NB4 (cell line): ENCODE data around the gene ERFE.

Experiments used
- DNase-seq: peaks from one replicate; pipeline ENCODE4 v3.0.0; 2010; ENCODE audit warnings: low read depth
- H3K4me3 ChIP-seq: one replicate; pipeline ENCODE4 v1.5.1; 2011; ENCODE audit warnings: mild to moderate bottlenecking, low read depth, low read length, moderate library complexity
- MYC ChIP-seq: IDR thresholded peaks from 2 replicates; pipeline ENCODE4 v1.6.1; 2011; ENCODE audit warnings: low read depth, low read length
- POLR2A ChIP-seq: IDR thresholded peaks from 2 replicates; pipeline ENCODE4 v1.6.1; 2011; ENCODE audit warnings: mild to moderate bottlenecking; ENCODE audit not compliant: insufficient read length; ENCODE audit errors: extremely low read depth
- TF ChIP-seq, protein P1 (sequence below): IDR thresholded peaks from one replicate; pipeline ENCODE4 v1.5.1; 2012; ENCODE audit warnings: low read depth, low read length
- TF ChIP-seq, protein P2 (sequence below): IDR thresholded peaks from 2 replicates; pipeline ENCODE4 v1.6.1; 2011; ENCODE audit warnings: low read depth, low read length

The ERFE gene

DNA sequence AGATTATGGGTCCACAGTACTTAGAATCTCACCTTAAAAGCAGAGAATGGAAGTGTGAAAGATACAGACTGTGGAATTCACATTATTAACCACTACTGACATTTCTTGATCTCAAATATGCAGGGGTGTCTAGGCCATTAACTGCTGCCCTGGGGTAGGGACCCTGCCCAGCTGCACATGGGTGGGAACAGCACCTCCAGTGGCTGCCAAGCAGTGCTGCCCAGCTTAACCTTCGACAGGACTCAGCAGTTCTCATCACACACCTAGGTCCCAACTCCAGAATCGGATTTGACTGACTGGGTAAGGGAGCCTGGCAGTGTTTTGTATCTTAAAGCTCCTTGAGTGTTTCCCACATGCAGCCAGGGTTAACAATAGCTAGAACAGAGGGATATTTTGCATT lies 14.9 kb downstream of the ERFE start:
- H3K4me3 ChIP-seq = no peak overlapping the region
- no peak for TF ChIP-seq MYC
- TF ChIP-seq, protein P1, sequence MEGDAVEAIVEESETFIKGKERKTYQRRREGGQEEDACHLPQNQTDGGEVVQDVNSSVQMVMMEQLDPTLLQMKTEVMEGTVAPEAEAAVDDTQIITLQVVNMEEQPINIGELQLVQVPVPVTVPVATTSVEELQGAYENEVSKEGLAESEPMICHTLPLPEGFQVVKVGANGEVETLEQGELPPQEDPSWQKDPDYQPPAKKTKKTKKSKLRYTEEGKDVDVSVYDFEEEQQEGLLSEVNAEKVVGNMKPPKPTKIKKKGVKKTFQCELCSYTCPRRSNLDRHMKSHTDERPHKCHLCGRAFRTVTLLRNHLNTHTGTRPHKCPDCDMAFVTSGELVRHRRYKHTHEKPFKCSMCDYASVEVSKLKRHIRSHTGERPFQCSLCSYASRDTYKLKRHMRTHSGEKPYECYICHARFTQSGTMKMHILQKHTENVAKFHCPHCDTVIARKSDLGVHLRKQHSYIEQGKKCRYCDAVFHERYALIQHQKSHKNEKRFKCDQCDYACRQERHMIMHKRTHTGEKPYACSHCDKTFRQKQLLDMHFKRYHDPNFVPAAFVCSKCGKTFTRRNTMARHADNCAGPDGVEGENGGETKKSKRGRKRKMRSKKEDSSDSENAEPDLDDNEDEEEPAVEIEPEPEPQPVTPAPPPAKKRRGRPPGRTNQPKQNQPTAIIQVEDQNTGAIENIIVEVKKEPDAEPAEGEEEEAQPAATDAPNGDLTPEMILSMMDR = peak; percentile 28
- DNase-seq = no peak

DNA sequence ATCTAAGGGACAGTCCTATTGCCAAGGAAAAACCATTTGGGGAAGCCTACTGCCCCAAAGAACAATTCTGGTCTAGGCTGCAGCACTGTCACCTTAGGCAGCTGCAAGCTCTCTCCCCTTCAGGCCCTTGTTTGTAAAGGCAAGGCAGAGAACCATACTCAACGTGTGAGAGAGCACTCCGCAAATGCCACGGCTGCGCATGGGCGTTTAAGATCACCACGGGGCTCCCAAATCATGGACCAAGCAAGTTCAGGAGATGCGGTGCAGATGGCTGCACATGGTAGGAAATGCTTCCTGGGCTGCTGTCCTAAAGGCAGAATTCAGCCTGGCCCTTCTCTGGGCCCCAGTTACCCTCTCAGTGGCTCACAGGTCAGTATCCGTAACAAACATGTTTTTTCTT lies 15.5 kb downstream of the ERFE start:
- DNase-seq = no peak
- TF ChIP-seq, protein P2, sequence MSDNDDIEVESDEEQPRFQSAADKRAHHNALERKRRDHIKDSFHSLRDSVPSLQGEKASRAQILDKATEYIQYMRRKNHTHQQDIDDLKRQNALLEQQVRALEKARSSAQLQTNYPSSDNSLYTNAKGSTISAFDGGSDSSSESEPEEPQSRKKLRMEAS = no peak
- TF ChIP-seq MYC = no peak
- TF ChIP-seq POLR2A = no peak
- TF ChIP-seq, protein P1 = no peak
- H3K4me3 ChIP-seq = no peak overlapping the region

DNA sequence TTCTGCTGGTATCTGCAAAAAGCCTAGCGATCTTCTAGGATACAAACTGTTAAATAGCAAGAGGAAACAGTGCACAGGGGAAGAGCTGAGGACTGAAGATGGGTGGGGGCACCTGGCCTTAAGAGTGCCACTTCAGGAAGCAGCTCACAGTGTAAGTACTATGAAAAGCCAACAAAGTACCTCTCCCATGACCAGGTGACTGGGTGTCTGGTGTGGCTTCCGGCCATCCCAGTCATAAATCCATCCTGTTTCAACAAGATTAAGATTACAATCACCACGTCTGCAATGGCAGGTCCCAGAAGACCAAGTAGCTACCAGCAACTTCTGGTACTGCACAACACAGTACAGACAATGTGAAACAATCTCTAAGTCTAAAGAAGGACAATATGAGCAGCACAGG lies 15.9 kb downstream of the ERFE start:
- TF ChIP-seq POLR2A (no peak), MYC (no peak)
- TF ChIP-seq, protein P1 = no peak
- TF ChIP-seq, protein P2 = no peak
- H3K4me3 ChIP-seq = no peak overlapping the region
- DNase-seq = no peak

DNA sequence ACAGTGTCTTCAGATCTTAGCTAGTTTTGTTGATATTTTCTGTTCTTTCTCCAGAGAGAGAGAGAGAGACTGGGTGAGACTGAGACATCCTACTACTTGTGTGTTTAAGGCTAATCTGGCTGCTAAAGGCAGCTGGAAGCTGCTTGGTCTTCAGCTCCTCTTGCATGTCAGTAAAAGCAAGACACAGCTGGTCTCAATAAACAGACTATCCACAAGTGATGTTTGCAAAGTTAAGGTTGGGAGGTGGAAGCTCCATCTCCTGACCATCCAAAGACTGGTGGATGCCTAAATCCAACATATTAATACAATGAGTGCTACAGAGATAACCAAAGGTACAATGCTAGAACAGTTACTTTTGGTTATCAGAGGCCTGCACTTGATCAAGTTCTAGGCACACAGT lies 17.8 kb downstream of the ERFE start:
- TF ChIP-seq, protein P1 = no peak
- TF ChIP-seq POLR2A (no peak), MYC (no peak)
- TF ChIP-seq, protein P2 = no peak
- no peak overlapping the region for H3K4me3 ChIP-seq
- no peak for DNase-seq

DNA sequence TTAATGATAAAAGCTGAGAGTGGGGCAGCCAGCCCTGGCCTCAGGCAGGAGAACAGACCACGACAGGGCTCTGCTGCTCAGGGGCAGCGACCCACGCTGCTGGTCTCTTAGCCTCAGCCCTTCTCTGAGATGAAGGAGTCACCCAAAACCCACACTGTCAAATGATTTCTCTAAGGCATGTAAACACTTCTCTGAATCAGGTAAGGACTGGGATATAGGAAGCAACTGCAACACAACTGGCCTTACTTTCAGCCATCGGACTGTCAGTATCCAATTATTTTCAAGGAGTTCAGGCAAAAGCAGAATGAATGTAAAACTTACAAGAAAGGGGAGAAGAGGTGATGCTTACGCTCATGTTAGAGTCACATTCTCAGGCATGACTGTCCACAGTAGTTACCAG lies 21.8 kb downstream of the ERFE start:
- no peak for DNase-seq
- TF ChIP-seq, protein P2 = no peak
- TF ChIP-seq, protein P1 = no peak
- no peak for TF ChIP-seq MYC
- H3K4me3 ChIP-seq = no peak overlapping the region

DNA sequence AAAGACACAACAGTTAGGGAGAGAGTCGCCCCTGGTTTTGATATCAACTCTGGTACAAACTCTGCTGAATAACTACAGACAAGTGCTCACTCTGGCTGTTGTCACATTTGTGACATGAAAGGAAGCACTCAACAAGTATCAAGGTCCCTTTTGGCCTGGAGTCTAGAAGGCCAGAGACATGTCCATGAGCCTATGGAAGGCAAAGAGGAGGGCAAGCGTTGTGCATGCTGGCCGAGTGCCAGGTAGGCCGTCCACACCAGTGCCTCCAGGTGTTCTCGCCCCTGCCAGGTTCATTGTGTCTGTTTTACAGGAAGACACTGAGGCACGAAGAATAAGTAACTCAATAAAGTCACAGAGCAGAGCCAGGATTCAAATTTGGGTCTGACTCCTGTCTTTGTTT lies 23.6 kb downstream of the ERFE start:
- no peak for DNase-seq

More for the DNA sequence above, 23.6 kb downstream of the ERFE start:
- H3K4me3 ChIP-seq = no peak overlapping the region
- TF ChIP-seq, protein P2 = no peak
- no peak for TF ChIP-seq MYC
